ENCODE results near the gene LRTM2. TPM values are rescaled to one million over a fixed set of nuclear protein-coding genes. Genes with fewer than 3 reads are reported as not detected.

The LRTM2 gene
- total RNA-seq, 2 donors from 2014 or later: not detected

DNA sequence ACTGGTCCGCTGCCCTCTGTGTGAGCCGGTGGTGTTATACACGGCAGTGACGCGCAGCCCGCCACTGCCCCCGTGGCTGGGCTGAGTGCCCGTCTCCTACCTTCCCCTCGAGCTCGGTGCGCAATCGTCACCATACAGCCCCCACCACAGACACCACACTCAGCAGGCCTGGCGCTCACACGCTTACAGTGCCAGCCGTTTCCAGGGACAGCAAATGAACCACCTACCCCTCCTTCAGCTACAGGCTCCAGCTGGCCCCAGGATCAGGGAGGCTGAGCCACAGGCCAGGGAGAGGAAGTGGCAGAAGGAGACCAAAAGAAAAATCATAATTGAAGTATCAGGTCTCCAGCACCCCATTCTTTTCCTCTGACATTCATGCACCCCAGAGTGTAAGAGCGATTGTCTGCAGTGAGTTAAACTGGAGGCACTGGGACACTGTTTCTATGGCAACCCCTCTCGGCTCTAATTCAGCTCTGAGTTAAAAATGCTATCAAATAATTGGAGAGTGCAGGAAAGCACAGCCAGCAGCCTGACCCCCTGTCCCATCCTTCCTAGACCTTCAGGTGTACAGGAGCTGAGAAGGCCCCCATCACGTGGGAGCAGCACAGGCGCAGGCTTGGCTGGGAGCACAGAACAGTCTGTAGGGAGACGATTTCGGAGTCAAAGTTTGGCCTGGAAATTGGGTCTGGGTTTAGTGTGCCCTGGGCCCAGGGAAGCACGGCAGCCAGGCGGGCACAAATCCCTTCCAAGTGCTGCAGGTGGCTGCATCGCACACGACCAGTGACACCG is 18.0 kb downstream of the LRTM2 start:
- no peaks in the 10 kb centered on the region for H3K9me3 ChIP-seq
- no peak for DNase-seq (ENCODE audit: low spot score)
- no peaks in the 10 kb centered on the region for H3K27me3 ChIP-seq (replicated peaks; ENCODE audit: insufficient read depth)
- no peaks in the 10 kb centered on the region for H3K36me3 ChIP-seq
- TF ChIP-seq, protein P1, sequence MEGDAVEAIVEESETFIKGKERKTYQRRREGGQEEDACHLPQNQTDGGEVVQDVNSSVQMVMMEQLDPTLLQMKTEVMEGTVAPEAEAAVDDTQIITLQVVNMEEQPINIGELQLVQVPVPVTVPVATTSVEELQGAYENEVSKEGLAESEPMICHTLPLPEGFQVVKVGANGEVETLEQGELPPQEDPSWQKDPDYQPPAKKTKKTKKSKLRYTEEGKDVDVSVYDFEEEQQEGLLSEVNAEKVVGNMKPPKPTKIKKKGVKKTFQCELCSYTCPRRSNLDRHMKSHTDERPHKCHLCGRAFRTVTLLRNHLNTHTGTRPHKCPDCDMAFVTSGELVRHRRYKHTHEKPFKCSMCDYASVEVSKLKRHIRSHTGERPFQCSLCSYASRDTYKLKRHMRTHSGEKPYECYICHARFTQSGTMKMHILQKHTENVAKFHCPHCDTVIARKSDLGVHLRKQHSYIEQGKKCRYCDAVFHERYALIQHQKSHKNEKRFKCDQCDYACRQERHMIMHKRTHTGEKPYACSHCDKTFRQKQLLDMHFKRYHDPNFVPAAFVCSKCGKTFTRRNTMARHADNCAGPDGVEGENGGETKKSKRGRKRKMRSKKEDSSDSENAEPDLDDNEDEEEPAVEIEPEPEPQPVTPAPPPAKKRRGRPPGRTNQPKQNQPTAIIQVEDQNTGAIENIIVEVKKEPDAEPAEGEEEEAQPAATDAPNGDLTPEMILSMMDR (IDR thresholded peaks at IDR 0.05): no peak
- no peak overlapping the region for H3K27ac ChIP-seq
- H3K4me1 ChIP-seq (ENCODE audit: control insufficient read depth in 1 of 2, low read depth in 2 of 2): no peaks in the 10 kb centered on the region
- H3K4me3 ChIP-seq: no peak overlapping the region
- ATAC-seq (ENCODE audit: insufficient number of reproducible peaks, low FRiP score, low read depth): no peak

DNA sequence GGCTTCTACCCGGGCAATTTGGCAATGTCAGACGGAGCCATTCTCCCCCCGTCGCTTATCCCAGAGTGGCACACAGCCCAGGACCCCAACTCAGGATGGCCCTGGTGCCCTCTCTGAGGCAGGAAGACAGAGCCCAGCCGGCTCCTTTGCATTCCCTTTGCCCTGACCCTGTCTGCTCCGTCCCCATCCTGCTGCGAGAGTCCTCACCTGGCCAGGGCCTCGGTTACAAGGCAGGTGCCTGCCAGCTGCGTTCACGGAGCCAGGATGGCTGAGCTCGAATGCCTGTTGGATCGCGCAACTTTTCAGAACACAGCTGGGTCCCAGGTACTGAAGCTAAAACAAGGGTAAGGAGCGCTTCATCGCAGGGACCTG is 18.6 kb downstream of the LRTM2 start:
- TF ChIP-seq, protein P1 (IDR thresholded peaks at IDR 0.05): no peak

DNA sequence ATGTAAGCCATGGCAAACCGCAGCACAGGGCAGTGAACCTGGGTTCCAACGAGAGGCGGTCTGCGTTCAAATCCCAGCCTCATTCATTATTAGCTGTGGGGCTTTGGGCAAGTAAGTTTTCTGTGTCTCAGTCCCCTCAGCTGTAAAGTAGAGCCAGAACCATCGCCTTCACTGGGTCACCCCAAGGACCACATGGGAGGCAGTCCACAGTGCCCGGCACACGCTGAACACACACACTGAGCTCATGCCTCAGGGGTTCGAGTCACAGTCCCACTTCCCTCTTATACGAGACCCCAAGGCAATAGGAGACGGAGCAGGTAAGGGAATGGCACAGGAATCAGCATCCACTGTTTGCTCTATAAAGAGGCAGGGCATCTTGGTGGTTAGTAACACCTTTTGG is 19.1 kb downstream of the LRTM2 start:
- Histone ChIP-seq H3K4me3 (no peak overlapping the region), H3K9me3 (no peaks in the 10 kb centered on the region), H3K4me1 (ENCODE audit: control insufficient read depth in 1 of 2, low read depth in 2 of 2) (no peaks in the 10 kb centered on the region), H3K27me3 (replicated peaks; ENCODE audit: insufficient read depth) (no peaks in the 10 kb centered on the region), H3K36me3 (no peaks in the 10 kb centered on the region), H3K27ac (no peak overlapping the region)
- TF ChIP-seq, protein P1 (IDR thresholded peaks at IDR 0.05): no peak
- no peak for DNase-seq (ENCODE audit: low spot score)
- ATAC-seq (ENCODE audit: insufficient number of reproducible peaks, low FRiP score, low read depth): no peak

More for the DNA sequence above, 18.6 kb downstream of the LRTM2 start:
- Histone ChIP-seq H3K9me3 (no peaks in the 10 kb centered on the region), H3K4me3 (no peak overlapping the region), H3K27me3 (replicated peaks; ENCODE audit: insufficient read depth) (no peaks in the 10 kb centered on the region), H3K36me3 (no peaks in the 10 kb centered on the region), H3K4me1 (ENCODE audit: control insufficient read depth in 1 of 2, low read depth in 2 of 2) (no peaks in the 10 kb centered on the region), H3K27ac (no peak overlapping the region)
- ATAC-seq (ENCODE audit: insufficient number of reproducible peaks, low FRiP score, low read depth) (no peak), DNase-seq (ENCODE audit: low spot score) (no peak)

DNA sequence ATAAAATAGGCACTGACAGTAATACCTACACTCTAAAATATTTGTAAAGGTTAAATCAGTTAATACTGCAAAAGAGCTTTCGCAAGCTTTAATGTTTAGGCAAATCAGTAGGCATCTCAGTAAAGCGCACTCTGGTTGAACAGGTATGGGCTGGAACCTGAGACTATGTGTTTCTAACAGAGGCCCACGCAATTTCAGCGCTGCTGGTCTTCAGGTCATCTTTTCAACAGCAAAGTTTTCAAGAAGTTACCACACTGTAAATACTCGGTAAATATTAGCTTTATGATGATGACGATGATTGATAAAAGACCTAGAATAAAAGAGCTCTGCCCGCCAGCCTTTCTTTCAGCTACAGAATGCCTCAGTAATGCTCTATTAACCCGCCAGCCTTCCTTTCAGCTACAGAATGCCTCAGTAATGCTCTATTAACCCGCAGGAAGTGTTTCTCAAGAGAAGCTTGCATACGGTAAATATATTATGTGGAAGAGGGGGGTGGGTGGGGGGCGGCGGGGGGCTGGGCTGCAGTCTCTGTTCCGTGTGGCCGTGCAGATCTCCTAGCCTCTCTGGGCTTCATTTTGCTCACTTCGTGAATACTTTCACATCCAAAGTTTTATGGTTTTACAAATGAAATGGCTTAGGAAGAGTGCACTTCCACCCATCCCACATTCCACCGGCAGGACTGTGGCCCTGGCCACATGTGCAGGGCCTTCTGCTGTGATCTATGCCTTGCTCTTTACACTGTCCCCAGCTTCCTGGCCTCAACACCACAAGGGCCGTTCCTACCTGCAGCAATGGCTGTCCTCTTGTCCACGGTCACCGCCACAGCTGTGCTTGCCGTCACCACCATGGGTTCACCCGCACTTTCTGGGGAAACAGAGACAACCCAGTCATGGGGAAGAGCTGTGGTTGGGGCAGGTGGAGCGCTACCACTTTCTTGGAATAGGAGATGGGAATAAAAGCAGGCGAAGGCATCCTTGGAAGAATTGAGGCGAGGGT is 19.9 kb downstream of the LRTM2 start:
- H3K36me3 ChIP-seq: no peaks in the 10 kb centered on the region
- TF ChIP-seq, protein P1 (IDR thresholded peaks at IDR 0.05): no peak
- H3K27me3 ChIP-seq (replicated peaks; ENCODE audit: insufficient read depth): no peaks in the 10 kb centered on the region
- H3K4me3 ChIP-seq: no peak overlapping the region
- no peak for ATAC-seq (ENCODE audit: insufficient number of reproducible peaks, low FRiP score, low read depth)
- no peaks in the 10 kb centered on the region for H3K9me3 ChIP-seq
- no peak overlapping the region for H3K27ac ChIP-seq
- DNase-seq (ENCODE audit: low spot score): no peak
- no peaks in the 10 kb centered on the region for H3K4me1 ChIP-seq (ENCODE audit: control insufficient read depth in 1 of 2, low read depth in 2 of 2)

DNA sequence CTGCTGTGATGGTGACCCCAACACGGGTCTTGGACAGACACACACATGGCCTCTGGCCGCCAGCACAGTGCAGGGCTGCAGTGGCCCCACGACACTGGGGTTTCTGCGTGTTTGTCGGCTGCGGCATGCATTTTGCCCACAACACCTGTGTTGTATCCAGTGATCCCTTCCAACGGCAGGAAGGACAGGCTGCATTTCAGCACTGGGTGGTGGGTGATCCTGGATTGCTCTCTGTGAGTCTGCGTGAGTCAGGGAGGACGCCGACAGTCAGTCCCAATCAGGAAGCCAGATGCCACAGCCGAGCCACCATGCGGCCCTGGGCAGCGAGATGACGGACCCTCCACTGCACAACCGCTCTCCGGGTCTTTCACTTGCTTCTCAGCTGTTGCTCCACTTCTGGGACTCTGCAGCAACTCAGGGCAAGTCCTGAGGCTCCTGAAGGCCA is 20.6 kb downstream of the LRTM2 start:
- no peak overlapping the region for H3K4me3 ChIP-seq
- H3K36me3 ChIP-seq: no peaks in the 10 kb centered on the region
- TF ChIP-seq, protein P1 (IDR thresholded peaks at IDR 0.05): no peak
- H3K27ac ChIP-seq: no peak overlapping the region
- H3K9me3 ChIP-seq: no peaks in the 10 kb centered on the region
- H3K4me1 ChIP-seq (ENCODE audit: control insufficient read depth in 1 of 2, low read depth in 2 of 2): no peaks in the 10 kb centered on the region
- no peak for ATAC-seq (ENCODE audit: insufficient number of reproducible peaks, low FRiP score, low read depth)
- no peak for DNase-seq (ENCODE audit: low spot score)
- H3K27me3 ChIP-seq (replicated peaks; ENCODE audit: insufficient read depth): no peaks in the 10 kb centered on the region

Data from thoracic aorta (tissue), 2 donors.